GM18873 (cell line): ENCODE data around the gene SBSN.

ENCODE experiments used
- ATAC-seq: cut with Tn5 transposase; IDR thresholded peaks from one replicate; pipeline ENCODE4 v1.9.1; 2021; ENCODE audit warnings: mild to moderate bottlenecking, moderate library complexity, moderate number of reproducible peaks; ENCODE audit not compliant: unreplicated experiment, low FRiP score

Gene SBSN

GRCh38 chr19:35509861-35510625 is 18.1 kb downstream of the SBSN start:
- no peak for ATAC-seq

- no peak for ATAC-seq
Measured at GRCh38 chr19:35509018-35509652, 19.0 kb downstream of the SBSN start.

- ATAC-seq: no peak
Measured at GRCh38 chr19:35508129-35508528, 20.0 kb downstream of the SBSN start.

GRCh38 chr19:35507561-35507960 is 20.6 kb downstream of the SBSN start:
- no peak for ATAC-seq

GRCh38 chr19:35506011-35506410 is 22.1 kb downstream of the SBSN start:
- ATAC-seq: no peak

- no peak for ATAC-seq
Measured at GRCh38 chr19:35502751-35503150, 25.4 kb downstream of the SBSN start.

GRCh38 chr19:35501684-35502083 is 26.4 kb downstream of the SBSN start:
- no peak for ATAC-seq

GRCh38 chr19:35500611-35501010 is 27.5 kb downstream of the SBSN start:
- ATAC-seq: no peak

- ATAC-seq: no peak
Measured at GRCh38 chr19:35498984-35499527, 29.1 kb downstream of the SBSN start.

- no peak for ATAC-seq
Measured at GRCh38 chr19:35498220-35498619, 29.9 kb downstream of the SBSN start.

- no peak for ATAC-seq
Measured at GRCh38 chr19:35497406-35497805, 30.7 kb downstream of the SBSN start.

- no peak for ATAC-seq
Measured at GRCh38 chr19:35495107-35496064, 32.7 kb downstream of the SBSN start.

GRCh38 chr19:35493971-35494370 is 34.1 kb downstream of the SBSN start:
- ATAC-seq: no peak

- no peak for ATAC-seq
Measured at GRCh38 chr19:35491836-35492360, 36.2 kb downstream of the SBSN start.

GRCh38 chr19:35490364-35490763 is 37.7 kb downstream of the SBSN start, which contains the start of gene KRTDAP:
Gene KRTDAP, minus strand, starts transcription at chr19:35490464. Its CDS starts 22 bp downstream, at chr19:35490442.
- ATAC-seq: no peak

- ATAC-seq: no peak
Measured at GRCh38 chr19:35488677-35489076, 39.4 kb downstream of the SBSN start.

GRCh38 chr19:35487656-35488182 is 40.4 kb downstream of the SBSN start:
- ATAC-seq: no peak

- ATAC-seq: no peak
Measured at GRCh38 chr19:35486268-35486708, 41.8 kb downstream of the SBSN start.

GRCh38 chr19:35484252-35485036 is 43.7 kb downstream of the SBSN start:
- ATAC-seq: peak; percentile 53
